Stimulated activated CD8-positive, alpha-beta memory T cell treated with anti-CD3 and anti-CD28 coated beads, Interleukin-12 subunit alpha, Interleukin-12 subunit beta, amount 100 ng/mL, for 1 hour (primary cell): Measurements from ENCODE around the gene SPAST.
A peak's percentile ranks its signal among the peaks of the same experiment; 100 is the strongest.
"Not testable (repeated sequence)": the region's sequence is repeated elsewhere in the genome, so short reads cannot be mapped to it uniquely, and the experiment has no call there.

Source experiments
- DNase-seq: peaks from one replicate; pipeline ENCODE4 v3.0.0-alpha.2; 2020; ENCODE audit warnings: low read depth

SPAST gene

GRCh38 chr2:32063310-32064020, at the start of gene SPAST:
Gene SPAST, plus strand, starts transcription at chr2:32063556. Its CDS starts 276 bp downstream, at chr2:32063832.
- DNase-seq, result peak; percentile 94

- DNase-seq, result not testable (repeated sequence)
Observed at GRCh38 chr2:32018789-32019482, 44.4 kb upstream of the SPAST start.

GRCh38 chr2:32034198-32034887, 29.0 kb upstream of the SPAST start:
- DNase-seq, result not testable (repeated sequence)

GRCh38 chr2:32039447-32040219, 23.7 kb upstream of the SPAST start, which contains the start of gene DPY30:
Gene DPY30, minus strand, starts transcription at chr2:32039805. Its CDS starts 349 bp downstream, at chr2:32039456.
- DNase-seq, result peak; percentile 84

GRCh38 chr2:32043561-32043960, 19.8 kb upstream of the SPAST start:
- no peak for DNase-seq

- no peak for DNase-seq
Observed at GRCh38 chr2:32051836-32052439, 11.4 kb upstream of the SPAST start.

GRCh38 chr2:32054583-32054982, 8.8 kb upstream of the SPAST start:
- not testable (repeated sequence) for DNase-seq

GRCh38 chr2:32058130-32058529, 5.2 kb upstream of the SPAST start:
- no peak for DNase-seq

- DNase-seq, result no peak
Observed at GRCh38 chr2:32060266-32060665, 3.1 kb upstream of the SPAST start.

- no peak for DNase-seq
Observed at GRCh38 chr2:32061430-32061829, 1.9 kb upstream of the SPAST start.

- no peak for DNase-seq
Observed at GRCh38 chr2:32061973-32062861, 1.1 kb upstream of the SPAST start.

GRCh38 chr2:32064021-32064601, 755 bp downstream of the SPAST start:
- no peak for DNase-seq

- no peak for DNase-seq
Observed at GRCh38 chr2:32064713-32065112, 1.4 kb downstream of the SPAST start.

- no peak for DNase-seq
Observed at GRCh38 chr2:32067549-32067948, 4.2 kb downstream of the SPAST start.

GRCh38 chr2:32074134-32074506, 10.8 kb downstream of the SPAST start:
- no peak for DNase-seq

- no peak for DNase-seq
Observed at GRCh38 chr2:32095671-32096070, 32.3 kb downstream of the SPAST start.

- DNase-seq, result no peak
Observed at GRCh38 chr2:32108111-32108510, 44.8 kb downstream of the SPAST start.

GRCh38 chr2:32118055-32118454, 54.7 kb downstream of the SPAST start:
- DNase-seq, result no peak

- no peak for DNase-seq
Observed at GRCh38 chr2:32119161-32119560, 55.8 kb downstream of the SPAST start.

GRCh38 chr2:32124660-32125059, 61.3 kb downstream of the SPAST start:
- DNase-seq, result no peak
